ENCODE data around the gene EPM2AIP1. TPM values are rescaled to one million over a fixed set of nuclear protein-coding genes. Genes with fewer than 3 reads are reported as not detected.

Gene EPM2AIP1
- total RNA-seq, 1 experiment from 2014 or later: 11.4 TPM

DNA sequence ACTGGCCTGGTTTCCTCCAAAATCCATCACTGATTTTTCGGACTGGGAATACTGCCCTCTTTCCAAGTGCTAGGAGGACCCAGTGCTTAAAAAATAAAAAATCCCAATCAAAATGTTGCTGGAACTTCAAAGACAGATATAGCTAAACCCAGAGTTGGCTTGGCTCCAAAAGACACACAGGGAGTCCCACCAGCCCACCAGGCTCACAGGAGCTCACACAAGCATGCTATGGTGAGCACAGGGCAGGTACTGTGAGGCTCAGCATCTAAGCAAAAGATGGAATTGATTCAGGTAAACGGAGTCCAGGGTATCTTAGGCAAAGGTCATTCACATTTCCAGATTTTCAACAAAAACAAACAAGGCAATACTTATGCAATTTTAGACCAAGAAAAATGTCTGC, 51.8 kb downstream of the EPM2AIP1 start:
- no peak overlapping the region for H3K27ac ChIP-seq (ENCODE audit: insufficient read length, low read depth, low read length)
- no peak overlapping the region for H3K4me3 Mint-ChIP-seq
- H2BK120ac ChIP-seq (ENCODE audit: low read depth, low read length, poor library complexity, severe bottlenecking): no peak overlapping the region
- no peak overlapping the region for H4K91ac ChIP-seq (ENCODE audit: insufficient read length, low read depth, low read length)
- no peak overlapping the region for H3K56ac ChIP-seq (ENCODE audit: insufficient read length, low read depth, low read length)
- H3K9me3 ChIP-seq (ENCODE audit: control insufficient read depth, low read depth, low read length): no peaks in the 10 kb centered on the region
- H3K36me3 Mint-ChIP-seq (ENCODE audit: insufficient read depth in 1 of 3, low read depth in 3 of 3): no peaks in the 10 kb centered on the region
- H2AK5ac ChIP-seq (ENCODE audit: insufficient read length, low read length): no peak overlapping the region
- H2BK12ac ChIP-seq (ENCODE audit: insufficient read length, low read depth, low read length): no peak overlapping the region
- H3K27me3 ChIP-seq (ENCODE audit: insufficient read depth, low read length): peaks cover 4% of the 10 kb centered on the region; the same call in 1 of the 2 replicates
- H2AFZ ChIP-seq (ENCODE audit: low read length): no peak overlapping the region
- no peaks in the 10 kb centered on the region; a peak in 1 of 5 replicates for H3K9me3 Mint-ChIP-seq
- H3K14ac ChIP-seq (ENCODE audit: insufficient read depth, low read length): no peak overlapping the region
- no peak overlapping the region for H3K18ac ChIP-seq (ENCODE audit: insufficient read length, low read depth, low read length)
- no peak overlapping the region for H3K4ac ChIP-seq (ENCODE audit: low read depth, low read length)
- DNase-seq: no peak
- no peak overlapping the region for H3K4me2 ChIP-seq (ENCODE audit: insufficient read depth, insufficient read length, low read length)
- peaks cover 13% of the 10 kb centered on the region for H3K23me2 ChIP-seq (ENCODE audit: insufficient read length, low read depth, low read length, poor library complexity, severe bottlenecking)
- peaks cover 27 to 40% of the 10 kb centered on the region in 2 experiments for H3K4me1 Mint-ChIP-seq
- no CpG with 5 or more reads among the region's 2 CpGs for WGBS (ENCODE audit: extremely low coverage, insufficient read length, low lambda C conversion rate)
- H3K4me1 ChIP-seq (ENCODE audit: insufficient read depth, low read length): peaks cover 2% of the 10 kb centered on the region; the same call in 1 of the 2 replicates
- H3K27me3 Mint-ChIP-seq (ENCODE audit: low read depth): peaks cover 35% of the 10 kb centered on the region
- H3T11ph ChIP-seq (ENCODE audit: low read length): no peak overlapping the region
- H3K79me2 ChIP-seq (ENCODE audit: insufficient read depth, low read length): no peaks in the 10 kb centered on the region
- TF ChIP-seq CTCF (conservative IDR thresholded peaks at IDR 0.05): no peak
- no peak overlapping the region for H3K9ac ChIP-seq (ENCODE audit: extremely low read depth, insufficient read length, low read length)
- H2BK20ac ChIP-seq (ENCODE audit: low read depth, low read length, poor library complexity, severe bottlenecking): no peak overlapping the region
- H3K79me1 ChIP-seq (ENCODE audit: insufficient read depth, low read depth, low read length, poor library complexity, severe bottlenecking): no peaks in the 10 kb centered on the region
- no peak overlapping the region for H2BK15ac ChIP-seq (ENCODE audit: low read depth, low read length)
- H4K5ac ChIP-seq (ENCODE audit: insufficient read length, low read depth, low read length): no peak overlapping the region
- no peak overlapping the region; a peak in 1 of 7 replicates for H3K27ac Mint-ChIP-seq
- no peak overlapping the region for H2BK5ac ChIP-seq (ENCODE audit: insufficient read length, low read length)
- H4K8ac ChIP-seq (replicated peaks; ENCODE audit: insufficient read length, low read depth, low read length): no peak overlapping the region
- no peaks in the 10 kb centered on the region for H4K20me1 ChIP-seq (ENCODE audit: control insufficient read depth, insufficient read depth, insufficient read length)
- H3K23ac ChIP-seq (ENCODE audit: insufficient read length, low read depth, low read length): no peak overlapping the region
